ENCODE results near the gene ATXN7L1. TPM values are rescaled to one million over a fixed set of nuclear protein-coding genes. Genes with fewer than 3 reads are reported as not detected.

ATXN7L1 gene, protein sequence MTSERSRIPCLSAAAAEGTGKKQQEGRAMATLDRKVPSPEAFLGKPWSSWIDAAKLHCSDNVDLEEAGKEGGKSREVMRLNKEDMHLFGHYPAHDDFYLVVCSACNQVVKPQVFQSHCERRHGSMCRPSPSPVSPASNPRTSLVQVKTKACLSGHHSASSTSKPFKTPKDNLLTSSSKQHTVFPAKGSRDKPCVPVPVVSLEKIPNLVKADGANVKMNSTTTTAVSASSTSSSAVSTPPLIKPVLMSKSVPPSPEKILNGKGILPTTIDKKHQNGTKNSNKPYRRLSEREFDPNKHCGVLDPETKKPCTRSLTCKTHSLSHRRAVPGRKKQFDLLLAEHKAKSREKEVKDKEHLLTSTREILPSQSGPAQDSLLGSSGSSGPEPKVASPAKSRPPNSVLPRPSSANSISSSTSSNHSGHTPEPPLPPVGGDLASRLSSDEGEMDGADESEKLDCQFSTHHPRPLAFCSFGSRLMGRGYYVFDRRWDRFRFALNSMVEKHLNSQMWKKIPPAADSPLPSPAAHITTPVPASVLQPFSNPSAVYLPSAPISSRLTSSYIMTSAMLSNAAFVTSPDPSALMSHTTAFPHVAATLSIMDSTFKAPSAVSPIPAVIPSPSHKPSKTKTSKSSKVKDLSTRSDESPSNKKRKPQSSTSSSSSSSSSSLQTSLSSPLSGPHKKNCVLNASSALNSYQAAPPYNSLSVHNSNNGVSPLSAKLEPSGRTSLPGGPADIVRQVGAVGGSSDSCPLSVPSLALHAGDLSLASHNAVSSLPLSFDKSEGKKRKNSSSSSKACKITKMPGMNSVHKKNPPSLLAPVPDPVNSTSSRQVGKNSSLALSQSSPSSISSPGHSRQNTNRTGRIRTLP
- total RNA-seq: 1 to 10 TPM; 3.8 to 4.3 TPM

DNA sequence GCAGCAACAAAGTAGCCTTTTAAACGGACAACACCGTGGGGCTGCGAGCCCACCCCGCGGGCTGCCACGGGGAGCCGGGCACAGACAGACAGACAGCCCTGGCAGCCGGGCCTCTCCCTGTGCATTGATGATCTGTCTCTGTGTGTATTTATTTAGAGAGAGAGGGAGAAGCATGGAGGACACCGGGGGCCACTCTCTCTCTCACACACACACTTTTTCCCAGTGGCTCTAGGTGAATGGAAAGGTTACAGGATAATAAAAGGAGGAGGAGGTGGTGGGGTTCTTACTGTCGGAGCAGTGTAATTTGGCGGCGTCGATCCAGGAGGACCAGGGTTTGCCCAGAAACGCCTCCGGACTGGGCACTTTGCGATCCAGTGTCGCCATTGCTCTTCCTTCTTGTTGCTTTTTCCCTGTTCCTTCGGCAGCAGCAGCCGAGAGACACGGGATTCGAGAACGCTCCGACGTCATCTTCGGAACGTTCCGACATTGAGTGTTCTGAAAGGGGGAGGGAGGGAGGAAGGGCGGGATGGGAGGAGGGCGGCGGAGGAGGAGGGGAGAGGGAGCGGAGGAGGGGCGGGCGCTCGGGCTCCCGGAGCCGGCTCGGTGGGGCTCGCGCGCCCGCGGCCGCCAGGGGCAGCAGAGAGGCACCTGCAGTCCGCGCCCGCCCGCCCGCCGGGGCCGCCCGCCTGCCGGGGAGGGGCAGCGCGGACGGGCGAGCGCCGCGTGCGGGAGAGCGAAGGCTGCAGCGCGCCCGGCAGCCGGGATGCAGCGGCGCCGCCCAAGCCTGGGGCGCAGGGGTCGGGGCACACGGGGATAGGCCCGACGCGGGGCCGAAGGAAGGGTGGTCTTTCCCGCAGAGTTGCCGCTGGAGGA is at the start of gene ATXN7L1:
ATXN7L1 (minus strand) TSS at position 509 of the 873 bp plus-strand sequence; CDS start at position 468, 41 bp downstream.
- ChIA-PET POLR2A (interaction anchor here (0.6 kb wide), 1 partner anchor 28 kb away, joined by 5 read pairs; no protein-coding TSS in a partner anchor), CTCF (interaction anchor here (0.9 to 2.1 kb wide), 5 partner anchors 16 to 224 kb away, joined by 3 to 6 read pairs (median 3); no protein-coding TSS in a partner anchor)

DNA sequence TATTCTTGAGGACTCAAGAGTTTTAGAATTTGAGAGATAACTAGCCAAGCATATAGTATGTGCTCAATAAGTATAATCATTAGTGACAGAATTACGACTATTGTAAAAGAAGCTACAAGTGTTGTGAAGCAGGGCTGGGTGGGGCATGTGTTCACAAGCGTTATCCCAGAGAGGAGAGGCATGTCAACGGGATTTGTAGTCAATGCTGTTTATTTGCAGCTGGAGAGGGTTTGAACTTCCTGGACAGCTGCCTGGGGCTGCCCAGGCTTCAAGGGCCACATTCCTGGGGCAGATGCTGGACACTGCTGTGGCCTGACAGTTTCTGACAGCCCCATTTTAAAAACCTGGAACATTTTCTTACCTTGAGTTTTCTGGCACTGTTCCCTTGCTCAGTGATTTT is 49.7 kb upstream of the ATXN7L1 start:
- POLR2A ChIA-PET: no interaction called here
- CTCF ChIA-PET: no interaction called here

DNA sequence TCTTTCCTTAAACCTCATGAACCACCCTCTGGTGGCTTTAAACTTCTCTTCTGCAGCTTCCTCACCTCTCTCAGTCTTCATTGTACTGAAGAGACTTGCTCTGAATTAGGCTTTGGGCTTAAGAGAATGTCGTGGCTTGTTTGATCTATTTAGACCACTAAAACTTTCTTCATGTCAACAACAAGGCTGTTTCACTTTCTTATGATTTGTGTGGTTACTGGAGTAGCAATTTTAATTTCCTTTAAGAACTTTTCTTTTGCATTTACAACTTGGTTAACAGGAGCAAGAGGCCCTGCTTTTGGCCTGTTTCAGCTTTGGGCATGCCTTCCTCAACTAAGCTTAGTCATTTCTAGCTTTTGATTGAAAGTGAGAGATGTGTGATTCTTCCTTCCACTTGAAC is 48.5 kb upstream of the ATXN7L1 start:
- ChIA-PET CTCF (no interaction called here), POLR2A (no interaction called here)

DNA sequence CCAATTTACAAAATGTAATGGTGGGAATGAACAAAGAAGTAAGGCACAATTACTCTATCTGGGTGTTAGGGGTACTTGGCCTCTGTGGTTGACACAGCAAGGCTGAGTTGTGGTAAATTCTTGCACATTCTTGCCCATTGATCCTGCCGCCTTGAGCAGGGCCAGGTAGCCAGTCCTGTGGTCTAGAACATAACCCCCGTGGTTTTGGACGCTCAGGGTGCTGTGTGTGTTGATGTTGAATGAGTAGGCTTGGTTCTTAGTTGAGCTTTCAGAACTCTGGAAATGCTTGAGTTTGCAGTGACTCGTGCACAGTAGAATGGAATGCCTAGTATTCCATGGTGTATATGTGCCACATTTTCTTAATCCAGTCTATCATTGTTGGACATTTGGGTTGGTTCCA is 44.4 kb upstream of the ATXN7L1 start:
- CTCF ChIA-PET: no interaction called here
- POLR2A ChIA-PET: no interaction called here

DNA sequence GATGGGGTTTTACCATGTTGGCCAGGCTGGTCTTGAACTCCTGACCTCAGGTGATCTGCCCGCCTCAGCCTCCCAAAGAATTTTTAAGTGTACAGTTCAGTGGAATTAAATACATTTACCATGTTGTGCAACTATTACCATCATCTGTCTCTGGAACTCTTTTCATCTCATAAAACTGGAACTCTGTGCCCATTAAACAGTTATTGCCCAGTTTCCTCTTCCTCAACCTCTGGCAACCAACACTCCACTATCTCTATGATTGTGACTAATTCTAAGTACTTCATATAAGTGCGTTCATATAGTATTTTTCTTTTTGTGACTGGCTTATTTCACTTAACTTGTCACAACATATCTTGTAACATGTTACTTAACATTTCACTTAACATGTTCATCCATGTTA is 41.3 kb upstream of the ATXN7L1 start:
- ChIA-PET CTCF (no interaction called here), POLR2A (no interaction called here)

DNA sequence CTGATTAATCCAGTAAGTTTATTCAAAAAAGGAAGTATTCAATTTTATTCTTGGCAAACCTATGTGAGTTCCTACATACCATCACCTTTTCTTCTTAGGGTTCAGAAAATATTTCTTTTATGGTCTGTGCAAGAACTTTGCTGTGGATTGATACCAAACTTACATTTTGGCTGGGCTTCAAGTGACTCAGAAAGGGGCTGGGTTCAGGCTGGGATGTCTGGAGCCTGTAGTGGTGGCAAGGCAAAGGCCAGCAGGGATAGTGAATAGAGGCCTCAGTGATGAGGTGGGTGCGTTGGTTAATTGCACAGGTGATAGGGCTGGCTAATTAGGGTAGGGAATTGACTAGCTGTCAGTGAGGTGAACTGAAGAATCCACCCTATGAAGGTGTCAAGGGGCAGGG is 40.2 kb upstream of the ATXN7L1 start:
- ChIA-PET POLR2A (no interaction called here), CTCF (no interaction called here)

DNA sequence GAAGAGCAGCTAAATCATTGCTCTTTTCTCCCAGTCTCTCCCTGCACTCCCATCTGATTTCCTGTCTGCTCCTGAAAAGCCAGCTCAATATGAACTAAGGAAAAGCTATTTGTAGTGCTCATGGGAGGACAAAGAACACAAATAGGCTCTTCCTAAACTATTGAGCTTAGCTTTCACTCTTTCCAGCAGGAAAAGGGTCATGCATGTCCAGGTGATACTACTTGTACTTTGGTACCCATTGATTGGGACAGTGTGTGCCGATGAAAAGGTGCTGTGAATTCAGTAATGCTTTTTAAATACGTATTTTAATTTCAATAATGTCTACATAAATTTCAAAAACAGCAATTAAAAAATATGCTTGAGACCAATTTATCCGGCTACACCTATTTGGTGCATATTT is 37.5 kb upstream of the ATXN7L1 start:
- ChIA-PET CTCF (no interaction called here), POLR2A (no interaction called here)

DNA sequence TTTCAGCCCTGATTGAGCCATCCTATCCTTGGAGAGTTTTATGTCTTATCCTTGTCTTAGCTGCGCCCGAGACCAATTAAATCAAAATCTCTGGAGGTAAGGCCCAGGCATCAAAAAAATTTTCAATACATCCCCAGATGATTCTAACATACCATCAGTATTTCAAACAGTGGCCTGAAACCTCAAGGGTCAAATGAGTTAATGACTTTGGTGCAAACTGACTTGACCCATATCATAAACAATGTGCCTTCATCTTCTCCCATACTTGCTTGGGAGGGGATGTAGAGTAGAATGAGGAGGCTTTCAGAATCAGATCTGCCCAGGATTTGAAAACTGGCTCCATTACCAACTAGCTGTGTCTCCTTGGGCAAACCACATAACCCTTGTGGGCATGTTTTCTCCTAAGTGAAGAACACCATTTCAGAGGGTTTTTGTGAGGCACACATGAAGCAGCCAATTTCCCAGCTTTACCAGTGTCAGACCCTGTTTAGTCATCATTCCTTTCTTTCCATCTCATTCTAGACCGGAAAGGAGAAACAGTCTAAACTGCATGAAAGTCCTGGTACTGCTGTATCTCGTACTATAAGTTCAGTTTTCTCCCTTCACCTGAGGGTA is 35.7 kb upstream of the ATXN7L1 start:
- CTCF ChIA-PET: no interaction called here
- POLR2A ChIA-PET: no interaction called here

DNA sequence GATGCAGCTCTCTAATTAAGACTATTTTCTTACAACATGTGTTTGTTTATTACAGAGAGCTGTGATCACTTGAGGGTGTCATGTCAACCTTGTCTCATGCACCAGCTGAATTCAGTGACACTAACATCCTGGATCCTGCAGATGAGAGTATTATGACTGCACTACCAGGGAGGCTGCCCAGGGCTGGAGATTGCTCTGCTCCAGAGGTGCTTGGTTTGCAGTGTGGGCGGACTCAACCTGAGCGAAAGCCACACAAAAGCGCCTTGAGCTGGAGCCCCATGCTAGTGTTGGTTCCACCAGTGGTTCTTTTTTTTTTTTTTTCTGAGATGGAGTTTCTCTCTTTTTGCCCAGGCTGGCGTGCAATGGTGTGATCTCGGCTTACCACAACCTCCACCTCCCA is 33.8 kb upstream of the ATXN7L1 start:
- ChIA-PET CTCF (interaction anchor here (1.2 kb wide), 1 partner anchor 121 kb away, joined by 3 read pairs; no protein-coding TSS in a partner anchor), POLR2A (no interaction called here)

DNA sequence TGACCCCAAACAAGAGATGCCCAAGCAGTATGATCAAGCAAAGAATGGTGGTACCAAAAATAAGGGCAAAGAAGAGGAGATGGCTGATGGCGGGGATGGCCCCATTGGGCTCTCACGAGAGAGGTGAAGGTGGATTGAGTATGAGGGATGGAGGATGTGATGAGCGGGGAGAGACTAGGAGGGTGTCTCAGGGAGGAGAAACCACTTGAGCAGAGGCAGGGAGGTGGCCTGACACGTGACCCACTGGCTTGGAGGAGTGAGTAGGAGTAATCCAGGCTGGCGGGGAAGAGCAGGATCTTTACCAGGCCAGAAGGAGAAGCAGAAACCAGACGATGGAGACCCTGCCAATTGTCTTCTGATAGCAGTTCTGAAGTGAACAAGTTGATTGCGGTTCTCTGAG is 33.3 kb upstream of the ATXN7L1 start:
- ChIA-PET POLR2A (no interaction called here), CTCF (interaction anchor here (0.6 to 1.2 kb wide), 2 partner anchors 117 to 121 kb away, joined by 3 to 4 read pairs; no protein-coding TSS in a partner anchor)

DNA sequence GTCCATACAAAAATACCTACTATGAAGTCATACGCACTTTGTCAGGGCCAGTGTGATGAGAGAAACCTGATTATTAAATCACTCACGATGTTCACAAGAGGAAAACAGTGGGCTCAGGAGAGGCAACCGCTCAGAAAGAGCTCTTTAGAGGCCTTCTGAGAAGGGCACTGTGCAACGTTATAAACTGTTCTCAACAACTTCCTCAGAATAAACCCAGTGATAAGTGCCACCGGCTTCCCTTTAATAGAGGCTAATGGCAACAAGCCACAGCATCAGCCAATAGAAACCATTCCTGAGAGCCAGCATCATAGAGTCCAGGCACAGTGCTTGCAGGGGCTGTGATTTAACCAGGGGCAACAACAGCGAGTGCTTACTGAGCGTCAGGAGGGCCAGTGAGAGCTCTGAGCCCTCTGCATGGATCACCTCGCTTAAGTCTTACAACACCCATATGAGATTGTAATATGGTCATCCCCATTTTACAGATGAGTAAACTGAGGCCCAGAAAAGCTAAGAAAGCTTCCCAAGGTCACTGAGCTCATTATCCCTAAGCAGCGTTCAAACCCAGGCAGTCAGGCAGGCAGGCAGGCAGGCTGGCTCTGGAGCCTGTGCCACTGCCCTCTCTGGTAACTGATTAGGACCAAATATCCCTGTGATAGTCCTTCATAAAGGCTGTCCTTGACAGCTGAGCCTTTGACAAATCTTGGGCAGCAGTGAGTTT is 30.9 kb upstream of the ATXN7L1 start:
- ChIA-PET POLR2A (no interaction called here), CTCF (no interaction called here)

DNA sequence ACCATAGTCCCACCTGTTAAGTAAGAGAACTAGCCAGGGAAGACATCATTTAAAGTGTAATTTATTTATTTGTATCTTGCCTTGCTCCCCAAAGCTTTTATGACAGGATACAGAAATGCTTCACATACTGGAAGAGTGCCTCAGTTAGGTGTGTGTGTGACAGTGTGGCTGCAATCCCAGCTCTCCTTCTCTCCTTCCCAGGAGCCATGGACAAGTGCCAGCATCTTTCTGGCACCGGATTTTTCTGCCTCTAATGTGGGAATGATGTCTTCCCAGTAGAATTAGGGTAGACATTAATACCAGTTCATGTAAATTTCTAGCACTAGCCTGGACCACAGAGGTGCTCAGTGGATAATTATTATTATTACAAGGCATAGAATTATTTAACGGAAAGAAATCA is 30.3 kb upstream of the ATXN7L1 start:
- CTCF ChIA-PET: no interaction called here
- POLR2A ChIA-PET: no interaction called here

DNA sequence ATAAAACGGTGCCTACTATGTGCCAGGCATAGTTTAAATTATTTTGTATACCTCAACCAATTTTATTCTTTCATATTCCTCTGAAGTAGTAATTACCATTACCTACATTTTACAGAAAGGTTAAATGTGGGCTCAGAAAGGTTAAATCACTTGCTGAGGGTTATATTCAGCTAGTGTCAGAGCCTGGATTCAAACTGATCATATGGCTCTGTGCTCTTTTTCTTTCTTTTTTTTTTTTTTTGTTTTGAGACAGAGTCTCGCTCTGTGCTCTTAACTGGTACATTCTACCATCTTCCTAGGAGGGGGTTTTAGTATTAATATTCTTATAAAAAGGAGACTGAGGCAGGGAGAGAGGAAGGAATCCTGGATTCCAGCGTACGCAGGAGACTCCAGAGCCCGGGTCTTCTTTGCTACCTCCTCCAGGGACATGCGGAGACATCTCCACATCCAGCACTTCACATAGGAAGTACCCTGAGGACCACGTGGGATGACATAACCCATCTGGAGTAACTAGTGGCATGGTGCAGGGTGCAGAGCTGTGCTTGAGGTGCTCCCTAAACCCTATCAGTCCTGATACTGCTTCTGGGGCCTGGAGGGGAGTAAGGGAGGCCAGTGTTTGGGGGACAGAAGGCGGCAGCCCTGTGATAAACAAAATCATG is 29.6 kb upstream of the ATXN7L1 start:
- CTCF ChIA-PET: no interaction called here

DNA sequence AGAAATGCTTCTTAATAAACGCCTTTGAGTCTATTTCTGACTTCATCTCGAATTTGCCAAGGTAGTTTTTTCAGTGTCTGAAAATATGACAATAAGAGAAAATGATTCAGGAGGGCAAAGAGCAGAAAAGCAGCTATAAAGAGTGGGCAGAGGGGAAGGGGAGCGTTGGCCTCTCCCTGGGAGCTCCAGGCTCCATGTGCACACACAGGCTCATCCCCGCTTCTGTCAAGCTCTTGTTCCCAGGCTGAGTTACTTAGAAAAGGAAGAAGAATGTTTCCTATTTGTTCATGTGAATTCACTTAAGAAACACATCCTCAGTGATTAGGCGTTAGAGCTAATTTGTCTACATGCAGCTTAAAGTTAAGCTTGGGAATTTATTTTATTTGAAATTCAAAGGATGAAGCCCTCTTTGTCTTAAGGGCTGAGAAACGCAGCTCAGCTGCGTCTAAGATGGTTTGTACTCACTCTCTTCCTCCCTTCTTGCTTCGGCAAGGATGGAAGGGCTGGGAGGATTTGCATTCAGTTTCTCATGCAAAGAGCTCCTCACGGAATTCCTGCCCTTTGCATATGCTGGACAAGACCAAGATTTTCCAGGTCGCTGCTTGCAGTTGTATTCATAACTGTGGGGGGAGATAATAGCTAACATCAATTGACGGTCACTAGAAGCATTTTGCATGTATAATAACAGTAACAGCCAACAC is 29.0 kb upstream of the ATXN7L1 start:
- CTCF ChIA-PET: no interaction called here
- POLR2A ChIA-PET: no interaction called here

More for the DNA sequence above, 29.6 kb upstream of the ATXN7L1 start:
- POLR2A ChIA-PET: no interaction called here

DNA sequence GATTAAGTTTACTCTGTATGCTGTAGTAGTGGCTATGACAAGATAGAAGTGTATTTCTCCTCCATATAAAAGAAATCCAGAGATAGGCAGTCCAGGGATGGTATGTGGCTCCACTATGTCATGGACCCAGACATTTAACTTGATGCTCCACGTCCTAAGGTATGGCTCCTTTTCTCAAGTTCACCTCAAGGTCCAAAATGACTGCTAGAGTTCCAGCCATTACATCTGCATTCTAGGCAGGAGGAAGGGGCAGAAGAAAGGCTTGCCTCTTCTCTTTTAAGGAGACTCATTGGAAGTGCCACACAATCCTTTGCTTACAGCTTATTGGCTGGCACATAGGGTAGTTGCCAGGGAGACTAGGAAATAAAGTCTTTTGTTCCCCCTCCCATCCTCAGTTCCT is 27.7 kb upstream of the ATXN7L1 start:
- ChIA-PET POLR2A (no interaction called here), CTCF (no interaction called here)

DNA sequence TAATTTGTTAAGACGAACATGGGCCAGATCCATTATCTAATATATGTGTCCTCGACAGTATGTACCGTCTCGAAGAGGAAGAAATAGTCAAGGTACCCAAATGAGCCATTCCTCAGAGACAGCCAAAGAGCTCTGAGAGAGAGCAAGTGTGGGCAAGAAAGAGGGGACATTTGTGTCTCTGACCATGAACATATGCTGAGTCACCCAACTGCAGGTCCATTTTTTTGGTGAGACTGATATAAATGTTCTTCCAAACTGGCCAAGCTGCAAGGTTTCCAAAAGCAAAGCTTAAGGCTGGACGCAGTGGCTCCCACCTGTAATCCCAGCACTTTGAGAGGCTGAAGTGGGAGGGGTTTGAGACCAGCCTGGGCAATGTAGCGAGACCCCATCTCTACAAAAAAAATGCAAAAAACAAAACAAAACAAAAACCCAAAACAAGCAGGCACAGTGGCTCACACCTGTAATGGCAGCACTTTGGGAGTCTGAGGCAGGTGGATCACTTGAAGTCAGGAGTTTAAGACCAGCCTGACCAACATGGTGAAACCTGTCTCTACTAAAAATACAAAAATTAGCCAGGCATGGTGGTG is 26.0 kb upstream of the ATXN7L1 start:
- ChIA-PET POLR2A (no interaction called here), CTCF (interaction anchor here (0.9 kb wide), 1 partner anchor 245 kb away, joined by 3 read pairs; no protein-coding TSS in a partner anchor)

DNA sequence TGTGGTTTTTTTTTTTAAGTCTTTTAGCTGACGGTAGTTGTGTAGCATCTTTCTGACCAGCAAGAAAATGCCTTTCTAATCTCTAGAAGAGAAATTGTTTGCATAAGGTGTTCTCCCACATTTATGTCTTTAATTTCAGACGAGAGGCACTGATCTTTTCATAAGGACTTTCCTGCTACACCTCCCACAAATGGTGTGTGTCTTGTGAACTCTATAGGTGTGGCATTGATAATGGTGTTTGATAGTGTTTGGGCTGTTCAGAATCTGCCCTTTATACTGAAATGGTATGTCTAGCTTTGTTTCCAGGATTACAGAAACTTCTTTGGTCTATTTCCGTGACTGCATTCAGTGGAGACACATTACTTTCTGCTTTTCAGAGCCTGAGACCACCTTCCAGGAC is 21.6 kb upstream of the ATXN7L1 start:
- ChIA-PET POLR2A (no interaction called here), CTCF (no interaction called here)

All from activated CD8-positive, alpha-beta memory T cell treated with anti-CD3 and anti-CD28 coated beads for 36 hours (primary cell).